GM18502 (cell line): ENCODE results near the gene ASTN2.

Source experiments
- ATAC-seq: cut with Tn5 transposase; IDR thresholded peaks from one replicate; pipeline ENCODE4 v1.9.1; 2021; ENCODE audit warnings: mild to moderate bottlenecking; ENCODE audit not compliant: unreplicated experiment, poor library complexity

ASTN2 gene

GRCh38 chr9:117187498-117187897 lies 227.4 kb downstream of the ASTN2 start:
- ATAC-seq, result no peak

GRCh38 chr9:117184173-117184572 lies 230.7 kb downstream of the ASTN2 start:
- ATAC-seq, result no peak

GRCh38 chr9:117182046-117182445 lies 232.8 kb downstream of the ASTN2 start:
- no peak for ATAC-seq

GRCh38 chr9:117180896-117181445 lies 233.9 kb downstream of the ASTN2 start:
- ATAC-seq, result no peak

- no peak for ATAC-seq
These were observed 236.1 kb downstream of the ASTN2 start for GRCh38 chr9:117178596-117179375.

GRCh38 chr9:117170567-117170966 lies 244.3 kb downstream of the ASTN2 start:
- ATAC-seq, result no peak

GRCh38 chr9:117169089-117169621 lies 245.7 kb downstream of the ASTN2 start:
- ATAC-seq, result no peak

- no peak for ATAC-seq
These were observed 250.3 kb downstream of the ASTN2 start for GRCh38 chr9:117164512-117164911.

- ATAC-seq, result no peak
These were observed 254.6 kb downstream of the ASTN2 start for GRCh38 chr9:117160254-117160653.

- no peak for ATAC-seq
These were observed 257.9 kb downstream of the ASTN2 start for GRCh38 chr9:117156771-117157535.

- ATAC-seq, result no peak
These were observed 258.6 kb downstream of the ASTN2 start for GRCh38 chr9:117156144-117156688.

- no peak for ATAC-seq
These were observed 261.8 kb downstream of the ASTN2 start for GRCh38 chr9:117153021-117153420.

GRCh38 chr9:117151716-117152115 lies 263.1 kb downstream of the ASTN2 start:
- no peak for ATAC-seq

GRCh38 chr9:117149996-117150395 lies 264.9 kb downstream of the ASTN2 start:
- ATAC-seq, result no peak

GRCh38 chr9:117145811-117146490 lies 268.9 kb downstream of the ASTN2 start:
- ATAC-seq, result no peak

GRCh38 chr9:117145081-117145480 lies 269.8 kb downstream of the ASTN2 start:
- ATAC-seq, result no peak

- no peak for ATAC-seq
These were observed 276.6 kb downstream of the ASTN2 start for GRCh38 chr9:117138231-117138630.

GRCh38 chr9:117136461-117136860 lies 278.4 kb downstream of the ASTN2 start:
- no peak for ATAC-seq

GRCh38 chr9:117135501-117136098 lies 279.3 kb downstream of the ASTN2 start:
- no peak for ATAC-seq
